ENCODE measurements around the gene PTBP3.
"Not testable (repeated sequence)": the region's sequence is repeated elsewhere in the genome, so short reads cannot be mapped to it uniquely, and the experiment has no call there.

The PTBP3 gene

DNA sequence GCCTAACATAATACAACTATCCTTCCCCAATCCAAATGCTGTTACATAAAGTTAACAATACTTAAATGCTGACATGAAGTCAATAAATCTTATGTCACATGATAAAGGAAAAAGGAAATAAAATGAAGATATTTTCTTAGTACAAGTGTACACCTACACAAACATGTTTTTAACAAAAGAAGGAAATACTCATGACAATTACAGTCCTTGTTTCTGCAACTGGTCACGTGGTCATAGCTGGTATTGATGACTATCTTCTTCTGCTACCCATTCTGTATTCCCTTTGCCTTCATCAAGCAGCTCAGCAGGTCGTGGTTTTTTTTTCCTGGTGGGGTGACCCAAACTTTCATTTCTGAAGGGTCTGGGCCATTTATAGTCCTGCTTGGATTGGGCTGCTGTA lies 40.2 kb upstream of the PTBP3 start:
- not testable (repeated sequence) for H3K4me1 ChIP-seq (ENCODE audit: insufficient read depth, low read length); H3K9ac ChIP-seq (ENCODE audit: low read depth, low read length); H3K9me3 ChIP-seq (ENCODE audit: control insufficient read depth, insufficient read depth, low read length); H3K36me3 ChIP-seq (ENCODE audit: insufficient read depth, low read length)

DNA sequence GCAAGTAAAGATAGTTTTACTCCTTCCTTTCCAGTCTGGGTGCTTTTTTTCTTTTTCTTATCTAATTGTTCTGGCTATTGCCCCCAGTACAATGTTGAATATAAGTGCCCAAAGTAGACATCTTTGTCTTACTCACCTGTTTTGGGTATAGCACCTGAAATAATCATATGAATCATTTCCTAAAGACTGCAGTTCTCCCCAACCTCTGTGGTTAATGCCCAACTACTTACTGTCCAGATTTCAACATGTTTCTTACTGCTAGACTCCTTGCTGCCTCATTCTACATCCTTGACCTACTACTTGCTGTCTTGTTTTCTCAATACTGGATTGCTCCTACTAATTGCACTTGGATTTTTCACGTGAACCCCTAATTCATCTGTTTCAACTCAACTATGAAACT lies 37.6 kb upstream of the PTBP3 start:
- no peaks in the 10 kb centered on the region for H3K4me1 ChIP-seq (ENCODE audit: insufficient read depth, low read length)
- H3K9me3 ChIP-seq (ENCODE audit: control insufficient read depth, insufficient read depth, low read length), result peaks cover 15% of the 10 kb centered on the region
- H3K9ac ChIP-seq (ENCODE audit: low read depth, low read length), result no peak overlapping the region
- no peaks in the 10 kb centered on the region; the same call in 1 of the 2 replicates for H3K36me3 ChIP-seq (ENCODE audit: insufficient read depth, low read length)

DNA sequence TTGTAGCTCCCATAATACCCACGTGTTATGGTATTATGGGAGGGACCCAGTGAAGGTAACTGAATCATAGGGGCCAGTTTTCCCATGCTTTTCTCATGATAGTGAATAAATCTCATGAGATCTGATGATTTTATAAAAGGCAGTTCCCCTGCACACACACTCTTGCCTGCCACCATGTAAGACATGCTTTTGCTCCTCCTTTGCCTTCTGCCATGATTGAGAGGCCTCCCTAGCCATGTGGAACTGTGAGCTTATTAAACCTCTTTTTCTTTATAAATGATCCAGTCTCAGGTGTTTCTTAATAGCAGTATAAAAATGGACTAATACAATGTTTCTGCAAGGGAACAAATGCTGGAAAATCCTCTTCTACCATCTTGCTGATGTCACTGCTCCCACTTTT lies 36.4 kb upstream of the PTBP3 start:
- no peak overlapping the region for H3K9ac ChIP-seq (ENCODE audit: low read depth, low read length)
- no peaks in the 10 kb centered on the region for H3K4me1 ChIP-seq (ENCODE audit: insufficient read depth, low read length)
- H3K36me3 ChIP-seq (ENCODE audit: insufficient read depth, low read length), result no peaks in the 10 kb centered on the region; the same call in 1 of the 2 replicates
- H3K9me3 ChIP-seq (ENCODE audit: control insufficient read depth, insufficient read depth, low read length), result peaks cover 19% of the 10 kb centered on the region

DNA sequence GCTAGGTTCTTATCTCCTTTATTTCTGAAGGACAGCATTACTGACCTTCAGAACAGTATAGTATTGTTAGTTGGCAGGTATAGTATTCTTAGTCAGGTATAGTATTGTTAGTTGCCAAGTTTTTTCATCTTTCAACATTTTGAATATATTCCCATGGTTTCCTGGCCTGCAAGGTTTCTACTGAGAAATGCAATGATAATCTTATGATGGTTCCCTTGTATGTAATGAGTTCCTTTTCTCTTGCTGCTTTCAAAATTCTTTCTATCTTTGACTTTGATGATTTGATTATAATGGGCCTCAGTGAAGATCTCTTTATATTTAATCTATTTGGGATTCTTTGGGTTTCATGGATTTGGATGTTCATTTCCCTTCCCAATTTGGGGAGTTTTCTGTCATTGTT lies 34.0 kb upstream of the PTBP3 start:
- peaks cover 22% of the 10 kb centered on the region for H3K9me3 ChIP-seq (ENCODE audit: control insufficient read depth, insufficient read depth, low read length)
- H3K9ac ChIP-seq (ENCODE audit: low read depth, low read length), result no peak overlapping the region
- H3K4me1 ChIP-seq (ENCODE audit: insufficient read depth, low read length), result no peaks in the 10 kb centered on the region
- H3K36me3 ChIP-seq (ENCODE audit: insufficient read depth, low read length), result no peaks in the 10 kb centered on the region

DNA sequence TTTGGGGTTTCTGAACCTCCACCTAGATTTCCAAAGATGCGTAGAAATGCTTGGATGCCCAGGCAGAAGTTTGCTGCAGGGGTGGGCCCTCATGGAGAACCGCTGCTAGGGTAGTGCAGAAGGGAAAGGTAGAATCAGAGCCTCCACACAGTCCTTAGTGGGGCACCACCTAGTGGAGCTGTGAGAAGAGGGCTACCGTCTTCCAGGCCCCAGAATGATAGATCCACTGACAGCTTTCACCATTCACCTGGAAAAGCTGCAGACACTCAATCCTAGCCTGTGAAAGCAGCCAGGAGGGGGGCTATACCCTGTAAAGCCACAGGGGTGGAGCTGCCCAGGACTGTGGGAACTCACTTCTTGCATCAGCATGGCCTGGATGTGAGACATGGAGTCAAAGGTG lies 33.2 kb upstream of the PTBP3 start:
- Histone ChIP-seq H3K36me3 (ENCODE audit: insufficient read depth, low read length) (no peaks in the 10 kb centered on the region), H3K9me3 (ENCODE audit: control insufficient read depth, insufficient read depth, low read length) (peaks cover 22% of the 10 kb centered on the region), H3K4me1 (ENCODE audit: insufficient read depth, low read length) (no peaks in the 10 kb centered on the region), H3K9ac (ENCODE audit: low read depth, low read length) (no peak overlapping the region)

- not testable (repeated sequence) for H3K9ac ChIP-seq (ENCODE audit: low read depth, low read length); H3K36me3 ChIP-seq (ENCODE audit: insufficient read depth, low read length); H3K4me1 ChIP-seq (ENCODE audit: insufficient read depth, low read length)
- peaks cover 17% of the 10 kb centered on the region for H3K9me3 ChIP-seq (ENCODE audit: control insufficient read depth, insufficient read depth, low read length)
These were observed 31.8 kb upstream of the PTBP3 start for GRCh38 chr9:112365257-112365656.

GRCh38 chr9:112364761-112365160 lies 31.3 kb upstream of the PTBP3 start:
- no peaks in the 10 kb centered on the region for H3K36me3 ChIP-seq (ENCODE audit: insufficient read depth, low read length)
- peaks cover 17% of the 10 kb centered on the region for H3K9me3 ChIP-seq (ENCODE audit: control insufficient read depth, insufficient read depth, low read length)
- H3K9ac ChIP-seq (ENCODE audit: low read depth, low read length), result no peak overlapping the region
- H3K4me1 ChIP-seq (ENCODE audit: insufficient read depth, low read length), result no peaks in the 10 kb centered on the region

GRCh38 chr9:112361601-112362000 lies 28.2 kb upstream of the PTBP3 start:
- Histone ChIP-seq H3K36me3 (ENCODE audit: insufficient read depth, low read length) (no peaks in the 10 kb centered on the region), H3K9me3 (ENCODE audit: control insufficient read depth, insufficient read depth, low read length) (peaks cover 12% of the 10 kb centered on the region), H3K9ac (ENCODE audit: low read depth, low read length) (no peak overlapping the region), H3K4me1 (ENCODE audit: insufficient read depth, low read length) (no peaks in the 10 kb centered on the region)

- Histone ChIP-seq H3K4me1 (ENCODE audit: insufficient read depth, low read length) (no peaks in the 10 kb centered on the region), H3K36me3 (ENCODE audit: insufficient read depth, low read length) (no peaks in the 10 kb centered on the region), H3K9me3 (ENCODE audit: control insufficient read depth, insufficient read depth, low read length) (peaks cover 6% of the 10 kb centered on the region; the same call in 1 of the 2 replicates), H3K9ac (ENCODE audit: low read depth, low read length) (no peak overlapping the region)
These were observed 26.8 kb upstream of the PTBP3 start for GRCh38 chr9:112360047-112360804.

DNA sequence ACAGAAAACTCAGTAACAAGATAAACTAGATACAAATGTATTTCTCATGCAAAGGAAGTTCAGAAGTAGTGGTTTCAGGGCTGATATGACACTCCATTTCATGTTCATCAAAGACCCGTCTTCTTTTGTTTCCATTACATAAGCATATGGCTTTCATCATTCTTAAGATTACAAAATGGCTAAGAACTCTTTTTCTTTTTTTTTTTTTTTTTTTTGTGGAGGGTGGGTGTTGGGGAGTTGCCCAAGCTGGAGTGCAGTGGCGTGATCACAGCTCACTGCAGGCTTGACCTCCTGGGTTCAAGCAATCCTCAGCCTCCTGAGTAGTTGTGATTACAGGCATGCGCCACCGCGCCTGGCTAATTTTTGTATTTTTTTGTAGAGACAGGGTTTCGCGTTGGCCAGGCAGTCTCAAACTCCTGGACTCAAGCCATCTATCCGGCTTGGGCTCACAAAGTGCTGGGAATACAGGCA lies 22.0 kb upstream of the PTBP3 start:
- Histone ChIP-seq H3K9me3 (ENCODE audit: control insufficient read depth, insufficient read depth, low read length) (no peaks in the 10 kb centered on the region), H3K36me3 (ENCODE audit: insufficient read depth, low read length) (no peaks in the 10 kb centered on the region), H3K4me1 (ENCODE audit: insufficient read depth, low read length) (no peaks in the 10 kb centered on the region; the same call in 1 of the 2 replicates), H3K9ac (ENCODE audit: low read depth, low read length) (no peak overlapping the region)

GRCh38 chr9:112354081-112354743 lies 20.8 kb upstream of the PTBP3 start:
- Histone ChIP-seq H3K36me3 (ENCODE audit: insufficient read depth, low read length) (no peaks in the 10 kb centered on the region), H3K9ac (ENCODE audit: low read depth, low read length) (no peak overlapping the region), H3K9me3 (ENCODE audit: control insufficient read depth, insufficient read depth, low read length) (no peaks in the 10 kb centered on the region), H3K4me1 (ENCODE audit: insufficient read depth, low read length) (peaks cover 1% of the 10 kb centered on the region)

DNA sequence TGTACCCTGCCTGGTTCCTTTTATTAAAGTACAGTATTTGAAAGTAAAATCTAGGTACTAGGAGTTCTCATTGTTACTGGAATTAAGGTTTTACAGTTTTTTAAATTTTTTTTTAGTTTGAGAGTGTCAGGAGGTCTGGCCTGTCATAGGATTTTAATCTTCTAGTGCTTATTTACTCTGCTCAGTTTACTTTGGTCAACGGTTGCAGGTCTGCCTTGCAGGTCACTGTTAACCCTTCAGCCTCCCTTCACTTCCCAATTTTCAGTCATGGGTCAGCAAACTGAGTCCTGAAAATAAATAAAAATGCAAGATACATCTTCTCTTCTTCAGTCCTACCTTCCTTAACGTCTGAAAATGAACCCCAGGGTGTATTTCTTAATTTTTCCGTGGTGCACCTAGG lies 18.8 kb upstream of the PTBP3 start:
- H3K9me3 ChIP-seq (ENCODE audit: control insufficient read depth, insufficient read depth, low read length), result no peaks in the 10 kb centered on the region

DNA sequence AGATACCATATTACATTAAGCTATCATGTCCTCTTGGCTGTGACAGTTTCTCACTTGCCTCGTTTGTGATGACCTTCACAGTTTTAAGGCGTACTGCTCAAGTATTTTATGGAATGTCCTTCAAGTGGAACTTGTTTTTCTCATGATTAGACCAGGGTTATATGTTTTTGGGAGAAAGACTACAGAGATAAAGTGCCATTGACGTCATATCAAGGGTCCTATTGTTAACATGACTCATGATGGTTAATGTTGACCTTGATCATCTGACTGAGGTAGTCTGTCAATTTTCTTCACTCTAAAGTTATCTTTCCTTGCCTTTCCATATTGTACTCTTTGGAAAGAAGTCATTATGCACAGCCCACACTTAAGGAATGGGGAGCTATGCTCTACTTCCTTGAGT lies 17.8 kb upstream of the PTBP3 start:
- peaks cover 12% of the 10 kb centered on the region for H3K4me1 ChIP-seq (ENCODE audit: insufficient read depth, low read length)
- H3K9me3 ChIP-seq (ENCODE audit: control insufficient read depth, insufficient read depth, low read length), result no peaks in the 10 kb centered on the region
- no peak overlapping the region for H3K9ac ChIP-seq (ENCODE audit: low read depth, low read length)
- H3K36me3 ChIP-seq (ENCODE audit: insufficient read depth, low read length), result no peaks in the 10 kb centered on the region

More for the DNA sequence above, 18.8 kb upstream of the PTBP3 start:
- peaks cover 12% of the 10 kb centered on the region for H3K4me1 ChIP-seq (ENCODE audit: insufficient read depth, low read length)
- H3K9ac ChIP-seq (ENCODE audit: low read depth, low read length), result no peak overlapping the region
- no peaks in the 10 kb centered on the region for H3K36me3 ChIP-seq (ENCODE audit: insufficient read depth, low read length)

DNA sequence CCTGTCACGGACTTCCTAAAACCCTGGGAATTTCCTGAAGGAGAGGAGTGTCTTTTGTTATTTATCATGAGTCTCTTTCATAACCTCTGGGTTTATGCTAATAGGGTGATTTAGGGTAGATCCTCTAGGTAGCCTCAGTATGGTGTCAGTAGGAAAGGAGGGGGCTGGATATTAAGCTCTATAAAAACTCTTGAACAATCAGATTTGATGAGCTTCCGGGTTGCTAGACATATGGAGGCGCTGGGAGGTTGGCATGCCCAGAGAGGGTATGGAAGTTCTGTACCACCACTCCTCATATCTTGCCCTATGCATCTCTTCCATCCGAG lies 15.6 kb upstream of the PTBP3 start:
- Histone ChIP-seq H3K9ac (ENCODE audit: low read depth, low read length) (peak overlapping the region; percentile 32; the same call in 1 of the 2 replicates), H3K4me1 (ENCODE audit: insufficient read depth, low read length) (peaks cover 12% of the 10 kb centered on the region), H3K36me3 (ENCODE audit: insufficient read depth, low read length) (no peaks in the 10 kb centered on the region), H3K9me3 (ENCODE audit: control insufficient read depth, insufficient read depth, low read length) (no peaks in the 10 kb centered on the region)

Measured in ES-I3 (cell line).